ENCODE data around the gene MPZL2. TPM values are rescaled to one million over a fixed set of nuclear protein-coding genes. Genes with fewer than 3 reads are reported as not detected.

MPZL2 gene
- total and polyA plus RNA-seq, 9 of the 15 experiments (the other 6 are each of a cell fraction or from before 2014, with no cell fraction given), result 0.09 to 0.28 (median 0.18) TPM; not detected in 2

GRCh38 chr11:118238929-118239328 lies 25.2 kb downstream of the MPZL2 start:
- Histone ChIP-seq H3K4me1 (replicated peaks in 1 of 2; ENCODE audit: control insufficient read depth in 2 of 2, insufficient read depth in 2 of 2, low read length in 2 of 2) (peaks cover 3 to 24% of the 10 kb centered on the region in 2 experiments), H3K4me2 (ENCODE audit: insufficient read depth, low read length) (no peak overlapping the region), H3K27me3 (ENCODE audit: control insufficient read depth in 2 of 2, insufficient read depth in 2 of 2, low read length in 2 of 2) (peaks cover 2 to 13% of the 10 kb centered on the region in 2 experiments; a peak in 2 of 5 replicates), H3K9me3 (replicated peaks; ENCODE audit: control insufficient read depth, insufficient read depth, low read depth, low read length) (no peaks in the 10 kb centered on the region), H4K20me1 (replicated peaks; ENCODE audit: control insufficient read depth, insufficient read depth, low read length) (no peaks in the 10 kb centered on the region; the same call in 1 of the 2 replicates), H3K27ac (ENCODE audit: extremely low read depth, low read depth, low read length) (no peak overlapping the region), H3K36me3 (ENCODE audit: control insufficient read depth, insufficient read depth, low read length) (no peaks in the 10 kb centered on the region), H3K9me1 (ENCODE audit: control insufficient read depth, insufficient read depth, low read length) (no peaks in the 10 kb centered on the region), H3K9ac (ENCODE audit: insufficient read depth in 1 of 2, low read depth in 2 of 2, low read length in 2 of 2) (no peak overlapping the region), H3K79me2 (ENCODE audit: control insufficient read depth, insufficient read depth, low read length) (no peaks in the 10 kb centered on the region), H3K4me3 (no peak overlapping the region), H2AFZ (ENCODE audit: low read depth, low read length) (no peak overlapping the region)
- ATAC-seq, result no peak
- TF ChIP-seq BACH1 (tag; IDR thresholded peaks at IDR 0.05) (peak; percentile 24; the same call in 1 of the 2 replicates), NR2C2 (CRISPR knock-in tag; IDR thresholded peaks at IDR 0.05) (no peak), NR2C2 (tag; IDR thresholded peaks at IDR 0.05) (peak; percentile 46; the same call in 1 of the 2 replicates), PKNOX1 (IDR thresholded peaks at IDR 0.05) (no peak), SRF (CRISPR knock-in tag; IDR thresholded peaks at IDR 0.05) (0 out of 4 replicates have a peak, but pooled peaks of 1 of the 2 experiments have one; percentile 38)
- BruUV-seq (replicated peaks), result no TSS peak
- in situ Hi-C loops (cut with MboI) (no loop called here), intact Hi-C loops (cut with micrococcal nuclease) (no loop called here)
- WGBS (ENCODE audit: insufficient coverage, low coverage, missing lambda C conversion rate), result 33% methylated on average over 1 of the region's 1 CpG
- DNase-seq (ENCODE audit: extremely low read depth in 1 of 4, low spot score in 3 of 4), result no peak
- no peak for FAIRE-seq
- POLR2A ChIA-PET, result interaction anchor here (0.8 kb wide), 1 partner anchor 24 kb away, joined by 3 read pairs; no protein-coding TSS in a partner anchor
- CTCF ChIA-PET (ENCODE audit: low intra/inter-chr PET ratio), result no interaction called here

All from K562 (cell line).